Duodenal mucosa (tissue), 2 donors: ENCODE results near the gene KIF1A.

Source experiments
- H3K27ac ChIP-seq: one replicate; pipeline ENCODE4 v1.7.0; 2013; ENCODE audit warnings: low read depth, low read length
- H3K27me3 ChIP-seq, 2 donors: one replicate each; pipeline ENCODE4 v1.7.0; 2013; ENCODE audit warnings: low read length in 2 of 2, control low read depth in 1 of 2; ENCODE audit not compliant: insufficient read depth in 2 of 2, control insufficient read depth in 1 of 2
- H3K36me3 ChIP-seq, 2 donors: one replicate each; pipeline ENCODE4 v1.7.0; 2013; ENCODE audit warnings: low read length in 2 of 2, control low read depth in 1 of 2; ENCODE audit not compliant: insufficient read depth in 2 of 2, control insufficient read depth in 1 of 2
- H3K4me1 ChIP-seq, 2 donors: one replicate each; pipeline ENCODE4 v1.7.0; 2013; ENCODE audit warnings: low read length in 2 of 2, control low read depth in 1 of 2; ENCODE audit not compliant: insufficient read depth in 2 of 2, control insufficient read depth in 1 of 2
- H3K4me3 ChIP-seq, 2 donors: one replicate each; pipeline ENCODE4 v1.7.0; 2013; ENCODE audit warnings: low read length in 2 of 2, low read depth in 1 of 2
- H3K9ac ChIP-seq, 2 donors: one replicate each; pipeline ENCODE4 v1.7.0; 2013; ENCODE audit warnings: low read length in 2 of 2, low read depth in 1 of 2
- H3K9me3 ChIP-seq, 2 donors: one replicate each; pipeline ENCODE4 v1.7.0; 2013; ENCODE audit warnings: low read length in 2 of 2, control low read depth in 1 of 2; ENCODE audit not compliant: control insufficient read depth in 1 of 2

Gene KIF1A

DNA sequence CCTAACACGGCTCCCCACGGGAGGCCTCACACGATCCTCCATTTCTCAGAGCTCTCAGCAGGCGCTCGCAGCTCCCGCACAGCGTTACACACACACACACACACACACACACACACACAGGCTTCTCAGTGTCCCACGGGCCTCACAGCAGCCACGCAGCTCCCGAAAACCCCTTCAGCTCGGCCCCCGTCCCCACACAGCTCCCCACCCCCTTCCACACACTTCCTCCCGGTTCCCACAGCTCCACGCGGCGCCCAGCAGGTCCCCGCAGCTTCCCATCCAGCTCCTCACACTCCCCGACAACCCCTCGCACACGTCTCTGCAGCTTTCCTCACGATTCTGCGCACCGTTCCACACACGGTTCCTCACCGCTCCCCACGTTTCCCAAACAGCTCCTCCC lies 41.6 kb downstream of the KIF1A start:
- no peaks in the 10 kb centered on the region for H3K36me3 ChIP-seq
- no peaks in the 10 kb centered on the region for H3K9me3 ChIP-seq
- H3K27me3 ChIP-seq = no peaks in the 10 kb centered on the region
- no peaks in the 10 kb centered on the region for H3K4me1 ChIP-seq
- H3K4me3 ChIP-seq = no peak overlapping the region
- no peak overlapping the region for H3K27ac ChIP-seq
- H3K9ac ChIP-seq = no peak overlapping the region

DNA sequence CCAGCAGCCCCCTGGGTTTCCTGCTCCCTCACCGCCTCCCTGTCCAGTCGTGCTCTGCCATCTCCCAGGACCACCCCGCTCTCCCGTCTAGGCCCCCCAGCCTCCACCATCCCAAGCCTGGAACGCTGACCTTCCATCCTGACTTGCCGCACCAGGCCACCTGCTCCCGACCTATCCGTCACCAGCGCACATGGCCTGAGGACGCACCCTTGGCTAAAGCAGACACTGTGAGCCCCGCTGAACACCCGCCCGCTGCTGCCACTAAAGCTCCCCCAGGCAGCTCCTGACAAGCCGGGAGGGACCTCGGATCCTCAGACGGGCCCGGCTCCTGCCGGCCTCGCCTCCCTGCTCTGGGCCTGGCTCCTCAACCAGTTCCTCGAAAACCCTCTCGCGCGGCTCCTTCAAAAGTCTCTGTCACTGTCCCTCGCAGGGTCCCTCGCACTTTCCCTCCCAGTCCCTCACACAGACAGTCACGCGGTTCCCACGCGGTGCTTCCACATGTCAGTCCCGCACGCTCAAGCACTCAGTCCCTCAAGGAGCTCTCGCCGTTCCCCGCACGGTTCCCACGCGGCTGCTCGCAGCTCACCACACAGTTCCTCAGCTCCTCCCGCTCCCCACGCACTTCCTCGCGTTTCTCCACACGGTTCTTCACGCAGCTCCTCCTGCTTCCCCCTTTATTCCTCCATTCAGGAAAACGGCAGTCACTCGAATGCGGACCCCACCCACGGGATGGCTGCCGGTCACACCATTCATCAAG lies 42.4 kb downstream of the KIF1A start:
- no peak overlapping the region for H3K4me3 ChIP-seq

DNA sequence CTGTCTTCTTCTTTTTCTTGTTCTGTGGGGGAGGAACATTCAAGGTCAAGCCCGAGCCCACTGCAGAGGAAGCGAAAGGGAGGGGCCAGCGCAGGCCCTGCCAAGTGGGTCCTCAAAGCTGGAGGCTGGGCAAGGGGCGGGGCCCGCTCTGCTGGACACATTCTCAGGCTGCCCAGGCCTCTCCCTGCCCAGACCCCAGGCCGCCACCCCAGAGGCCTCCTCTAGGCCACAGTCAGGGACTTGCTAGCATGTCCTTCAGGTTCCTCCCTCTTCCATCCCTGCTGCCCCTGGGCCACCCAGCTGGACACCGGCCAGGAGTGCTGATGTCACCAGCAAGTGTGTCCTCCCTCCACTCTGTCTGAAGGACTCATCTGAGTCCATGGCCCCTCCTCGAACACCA lies 44.1 kb downstream of the KIF1A start:
- no peaks in the 10 kb centered on the region for H3K27me3 ChIP-seq
- H3K36me3 ChIP-seq = no peaks in the 10 kb centered on the region
- no peak overlapping the region for H3K9ac ChIP-seq
- no peaks in the 10 kb centered on the region for H3K4me1 ChIP-seq
- no peaks in the 10 kb centered on the region for H3K9me3 ChIP-seq
- H3K4me3 ChIP-seq = no peak overlapping the region
- no peak overlapping the region for H3K27ac ChIP-seq

More for the DNA sequence above, 42.4 kb downstream of the KIF1A start:
- Histone ChIP-seq H3K9me3 (no peaks in the 10 kb centered on the region), H3K27ac (no peak overlapping the region), H3K27me3 (no peaks in the 10 kb centered on the region), H3K9ac (no peak overlapping the region), H3K4me1 (no peaks in the 10 kb centered on the region), H3K36me3 (no peaks in the 10 kb centered on the region)

DNA sequence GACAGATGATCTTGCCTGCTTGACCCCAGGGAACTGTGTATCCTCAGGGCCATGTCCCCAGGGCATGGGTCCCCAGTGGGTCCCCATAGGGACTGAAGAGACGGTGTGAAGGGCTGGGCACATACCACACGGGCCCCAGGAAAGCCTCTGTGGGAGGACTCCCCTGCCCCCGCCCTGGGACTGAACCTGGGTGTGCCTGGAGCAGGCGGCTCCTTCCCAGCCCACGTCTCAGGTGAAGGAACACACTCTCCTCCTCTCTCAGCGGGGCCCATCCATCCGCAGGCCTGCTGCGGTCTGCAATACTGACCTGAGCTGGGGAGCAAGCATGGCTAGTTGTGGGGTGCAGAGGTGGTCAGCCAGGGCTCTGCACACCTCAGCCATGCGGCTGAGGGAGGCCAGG lies 45.2 kb downstream of the KIF1A start:
- H3K4me3 ChIP-seq = no peak overlapping the region
- H3K36me3 ChIP-seq = no peaks in the 10 kb centered on the region
- H3K9me3 ChIP-seq = no peaks in the 10 kb centered on the region
- no peak overlapping the region for H3K9ac ChIP-seq
- H3K27ac ChIP-seq = no peak overlapping the region
- H3K4me1 ChIP-seq = no peaks in the 10 kb centered on the region
- no peaks in the 10 kb centered on the region for H3K27me3 ChIP-seq

DNA sequence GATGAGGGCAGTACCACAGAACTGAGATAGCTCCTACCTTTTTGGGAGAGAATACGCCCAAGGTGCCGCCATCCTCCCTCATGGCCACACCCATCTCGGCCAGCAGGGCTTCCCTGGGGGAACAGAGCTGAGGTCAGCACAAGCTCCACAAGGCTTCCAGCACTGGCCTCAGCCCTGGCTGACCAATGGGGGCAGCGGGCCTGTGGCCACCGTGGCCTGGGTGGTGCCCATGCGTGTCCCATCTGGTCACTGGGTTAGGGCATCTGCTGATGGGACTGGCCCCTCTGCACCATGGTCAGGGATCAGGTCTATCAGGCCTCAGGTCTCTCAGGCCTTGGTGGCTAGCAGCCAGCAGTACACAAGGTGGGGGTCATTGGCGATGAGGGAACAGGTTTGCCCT lies 50.9 kb downstream of the KIF1A start:
- Histone ChIP-seq H3K4me1 (no peaks in the 10 kb centered on the region), H3K27me3 (no peaks in the 10 kb centered on the region), H3K9me3 (no peaks in the 10 kb centered on the region), H3K9ac (no peak overlapping the region), H3K4me3 (no peak overlapping the region), H3K36me3 (no peaks in the 10 kb centered on the region), H3K27ac (no peak overlapping the region)

DNA sequence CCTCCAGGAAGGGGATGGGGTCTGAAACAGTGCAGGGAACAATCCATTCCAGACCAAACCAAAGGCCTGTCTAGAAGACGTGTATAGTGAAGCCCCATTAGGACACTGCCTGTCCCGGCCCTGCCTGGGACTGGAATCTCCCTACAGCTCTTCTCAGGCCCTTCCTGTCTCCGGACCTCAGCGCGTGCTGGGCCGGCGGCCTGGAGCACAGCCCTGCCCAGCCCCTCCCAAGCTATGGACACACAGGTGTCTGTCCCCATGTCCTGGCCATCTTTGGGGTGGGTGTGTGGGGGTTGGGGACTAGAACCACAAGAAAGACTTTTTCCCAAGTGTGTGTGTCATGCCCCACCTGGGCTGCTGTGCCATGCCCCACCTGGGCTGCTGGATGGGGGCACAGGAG lies 51.8 kb downstream of the KIF1A start:
- no peaks in the 10 kb centered on the region for H3K4me1 ChIP-seq
- no peaks in the 10 kb centered on the region for H3K9me3 ChIP-seq
- no peaks in the 10 kb centered on the region for H3K36me3 ChIP-seq
- no peak overlapping the region for H3K4me3 ChIP-seq
- no peak overlapping the region for H3K27ac ChIP-seq
- no peaks in the 10 kb centered on the region for H3K27me3 ChIP-seq
- no peak overlapping the region for H3K9ac ChIP-seq

DNA sequence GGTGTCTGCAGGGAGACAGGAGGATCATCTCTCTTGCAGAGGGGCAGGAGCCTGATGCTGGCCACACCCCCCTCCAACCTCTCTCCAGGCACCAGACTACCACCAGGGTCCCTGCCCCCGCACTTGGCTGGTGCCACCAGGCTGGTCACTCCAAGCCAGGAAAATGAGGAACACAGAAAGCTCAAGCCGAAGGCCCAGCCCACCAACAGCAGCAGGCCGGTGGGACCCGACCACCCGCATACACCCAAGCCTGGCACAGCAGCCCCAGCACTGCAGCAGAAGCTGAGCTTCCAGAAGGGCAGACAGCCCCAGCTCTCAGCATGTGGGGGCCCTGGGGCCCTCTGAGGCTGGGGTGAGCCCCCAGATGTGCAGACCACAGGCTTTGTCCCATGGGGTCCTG lies 52.7 kb downstream of the KIF1A start:
- Histone ChIP-seq H3K9ac (no peak overlapping the region), H3K36me3 (no peaks in the 10 kb centered on the region), H3K27me3 (no peaks in the 10 kb centered on the region), H3K4me1 (no peaks in the 10 kb centered on the region), H3K4me3 (no peak overlapping the region), H3K9me3 (no peaks in the 10 kb centered on the region), H3K27ac (no peak overlapping the region)

DNA sequence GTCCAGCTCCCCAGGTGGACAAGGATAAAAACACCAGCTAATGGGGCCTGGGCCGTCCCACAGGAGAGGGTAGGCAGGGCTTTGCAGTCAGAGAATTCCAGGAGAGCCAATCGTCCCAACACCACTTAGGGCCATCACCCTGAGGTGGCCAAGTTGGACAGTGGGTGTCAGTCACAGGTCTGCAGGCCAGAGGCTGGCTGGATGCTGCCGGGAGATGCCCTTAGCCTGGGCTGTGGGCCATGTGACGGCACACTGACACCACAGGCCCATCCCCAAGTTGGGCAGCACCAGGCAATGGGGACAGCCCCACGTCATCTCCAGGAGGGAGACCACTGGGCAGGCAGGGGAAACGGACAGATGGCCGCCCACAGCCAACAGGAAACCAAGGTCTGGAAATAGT lies 53.9 kb downstream of the KIF1A start:
- Histone ChIP-seq H3K9me3 (no peaks in the 10 kb centered on the region), H3K27ac (no peak overlapping the region), H3K4me3 (no peak overlapping the region), H3K4me1 (no peaks in the 10 kb centered on the region), H3K9ac (no peak overlapping the region), H3K27me3 (no peaks in the 10 kb centered on the region), H3K36me3 (no peaks in the 10 kb centered on the region)

DNA sequence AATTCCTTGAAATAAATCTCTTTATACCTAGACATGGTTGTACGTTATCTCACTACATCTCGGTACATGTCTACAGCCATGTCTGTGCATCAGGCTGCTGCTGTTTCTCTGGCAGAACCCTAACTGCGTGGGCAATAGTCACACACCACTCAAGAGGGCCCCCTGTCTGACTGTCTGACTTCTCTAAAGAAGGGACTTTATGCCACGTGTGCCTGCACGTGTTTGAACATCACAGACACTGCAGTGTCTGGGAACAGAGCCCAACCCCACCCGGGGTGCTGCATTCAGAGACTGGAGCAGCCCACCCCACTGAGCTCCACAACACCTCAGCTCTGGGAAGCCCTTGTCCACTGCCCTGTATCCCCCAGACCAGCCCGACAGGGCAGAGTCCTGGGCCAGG lies 55.0 kb downstream of the KIF1A start:
- Histone ChIP-seq H3K27me3 (no peaks in the 10 kb centered on the region), H3K9ac (no peak overlapping the region), H3K27ac (no peak overlapping the region), H3K9me3 (no peaks in the 10 kb centered on the region), H3K4me3 (no peak overlapping the region), H3K4me1 (no peaks in the 10 kb centered on the region), H3K36me3 (no peaks in the 10 kb centered on the region)

DNA sequence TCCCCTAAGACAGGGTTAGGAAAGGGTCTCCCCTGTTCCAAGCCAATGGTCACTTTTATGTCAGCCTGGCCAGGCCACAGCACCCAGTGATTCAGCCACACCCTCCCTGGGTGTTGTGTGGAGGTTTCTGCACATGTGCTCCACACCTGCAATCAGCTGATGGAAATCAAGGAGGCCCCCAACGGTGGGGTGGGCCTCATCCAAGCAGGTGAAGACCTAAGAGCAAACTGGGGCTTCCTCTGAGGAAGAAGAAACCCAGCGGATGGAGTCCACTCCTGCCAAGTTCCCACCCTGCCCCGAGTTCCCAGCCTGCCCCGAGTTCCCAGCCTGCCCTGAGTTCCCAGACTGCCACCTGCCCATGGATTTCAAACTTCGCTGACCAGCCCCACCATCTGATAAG lies 55.4 kb downstream of the KIF1A start:
- no peak overlapping the region for H3K4me3 ChIP-seq

DNA sequence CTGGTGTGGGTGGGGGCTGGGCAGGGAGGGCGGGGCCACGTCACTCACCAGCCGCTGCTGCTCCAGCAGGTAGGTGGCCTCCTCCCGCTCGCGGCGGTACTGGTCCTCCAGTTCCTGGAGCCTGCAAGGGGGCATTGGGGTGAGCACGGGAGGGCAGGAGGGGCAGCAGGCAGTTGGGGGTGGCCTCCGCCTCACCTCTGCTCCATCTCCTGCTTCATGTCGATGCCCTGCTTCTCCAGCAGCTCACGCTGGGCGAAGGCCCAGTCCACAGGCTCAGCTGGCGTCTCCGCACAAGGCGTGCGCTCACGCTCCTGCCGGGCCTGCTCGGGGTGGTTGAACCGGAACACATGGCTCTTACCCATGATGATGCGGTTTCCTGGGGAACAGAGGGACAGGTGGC lies 57.0 kb downstream of the KIF1A start:
- no peaks in the 10 kb centered on the region for H3K36me3 ChIP-seq
- no peaks in the 10 kb centered on the region for H3K9me3 ChIP-seq
- no peaks in the 10 kb centered on the region for H3K27me3 ChIP-seq
- H3K4me1 ChIP-seq = no peaks in the 10 kb centered on the region
- H3K4me3 ChIP-seq = no peak overlapping the region
- H3K27ac ChIP-seq = no peak overlapping the region
- H3K9ac ChIP-seq = no peak overlapping the region

More for the DNA sequence above, 55.4 kb downstream of the KIF1A start:
- Histone ChIP-seq H3K27ac (no peak overlapping the region), H3K9me3 (no peaks in the 10 kb centered on the region), H3K27me3 (no peaks in the 10 kb centered on the region), H3K4me1 (no peaks in the 10 kb centered on the region), H3K9ac (no peak overlapping the region), H3K36me3 (no peaks in the 10 kb centered on the region)
